ENCODE results near the gene DEFB113.
"Not testable (repeated sequence)": the region's sequence is repeated elsewhere in the genome, so short reads cannot be mapped to it uniquely, and the experiment has no call there.

The DEFB113 gene

GRCh38 chr6:49969605-49970004 is at the start of gene DEFB113:
TSS of gene DEFB113 (minus strand) at chr6:49969625. CDS start at chr6:49969625, 0 bp downstream.
- in situ Hi-C loops (cut with MboI; ENCODE audit: low sequenced_read_pairs) = no loop called here

- in situ Hi-C loops (cut with MboI; ENCODE audit: low sequenced_read_pairs) = no loop called here
These were observed 38.4 kb upstream of the DEFB113 start for GRCh38 chr6:50007819-50008218.

- in situ Hi-C loops (cut with MboI; ENCODE audit: low sequenced_read_pairs) = no loop called here
These were observed 33.7 kb upstream of the DEFB113 start for GRCh38 chr6:50003139-50003538.

- in situ Hi-C loops (cut with MboI; ENCODE audit: low sequenced_read_pairs) = no loop called here
These were observed 25.9 kb upstream of the DEFB113 start for GRCh38 chr6:49995278-49995677.

GRCh38 chr6:49988900-49989299 is 19.5 kb upstream of the DEFB113 start:
- in situ Hi-C loops (cut with MboI; ENCODE audit: low sequenced_read_pairs) = no loop called here

- in situ Hi-C loops (cut with MboI; ENCODE audit: low sequenced_read_pairs) = no loop called here
These were observed 18.3 kb upstream of the DEFB113 start for GRCh38 chr6:49987749-49988148.

GRCh38 chr6:49986551-49986950 is 17.1 kb upstream of the DEFB113 start:
- in situ Hi-C loops (cut with MboI; ENCODE audit: low sequenced_read_pairs) = no loop called here

GRCh38 chr6:49982046-49982445 is 12.6 kb upstream of the DEFB113 start:
- in situ Hi-C loops (cut with MboI; ENCODE audit: low sequenced_read_pairs) = no loop called here

GRCh38 chr6:49980898-49981297 is 11.5 kb upstream of the DEFB113 start:
- in situ Hi-C loops (cut with MboI; ENCODE audit: low sequenced_read_pairs) = no loop called here

- in situ Hi-C loops (cut with MboI; ENCODE audit: low sequenced_read_pairs) = no loop called here
These were observed 10.2 kb upstream of the DEFB113 start for GRCh38 chr6:49979584-49979983.

- in situ Hi-C loops (cut with MboI; ENCODE audit: low sequenced_read_pairs) = no loop called here
These were observed 9.2 kb upstream of the DEFB113 start for GRCh38 chr6:49978332-49979226.

GRCh38 chr6:49966823-49967222 is 2.6 kb downstream of the DEFB113 start:
- in situ Hi-C loops (cut with MboI; ENCODE audit: low sequenced_read_pairs) = no loop called here

GRCh38 chr6:49966334-49966733 is 3.1 kb downstream of the DEFB113 start:
- in situ Hi-C loops (cut with MboI; ENCODE audit: low sequenced_read_pairs) = no loop called here

- in situ Hi-C loops (cut with MboI; ENCODE audit: low sequenced_read_pairs) = no loop called here
These were observed 5.4 kb downstream of the DEFB113 start, which contains the start of gene DEFB114 for GRCh38 chr6:49964064-49964463. TSS of gene DEFB114 (minus strand) at chr6:49964164. CDS start at chr6:49964105, 59 bp downstream.

GRCh38 chr6:49958180-49958579 is 11.2 kb downstream of the DEFB113 start:
- in situ Hi-C loops (cut with MboI; ENCODE audit: low sequenced_read_pairs) = no loop called here

- in situ Hi-C loops (cut with MboI; ENCODE audit: low sequenced_read_pairs) = no loop called here
These were observed 13.6 kb downstream of the DEFB113 start for GRCh38 chr6:49955847-49956246.

- in situ Hi-C loops (cut with MboI; ENCODE audit: low sequenced_read_pairs) = no loop called here
These were observed 17.5 kb downstream of the DEFB113 start for GRCh38 chr6:49951926-49952325.

- in situ Hi-C loops (cut with MboI; ENCODE audit: low sequenced_read_pairs) = no loop called here
These were observed 19.0 kb downstream of the DEFB113 start for GRCh38 chr6:49950415-49950751.

- in situ Hi-C loops (cut with MboI; ENCODE audit: low sequenced_read_pairs) = no loop called here
These were observed 20.4 kb downstream of the DEFB113 start for GRCh38 chr6:49949062-49949461.

- in situ Hi-C loops (cut with MboI; ENCODE audit: low sequenced_read_pairs) = no loop called here
These were observed 22.6 kb downstream of the DEFB113 start for GRCh38 chr6:49946835-49947234.

GRCh38 chr6:49944068-49944467 is 25.4 kb downstream of the DEFB113 start:
- in situ Hi-C loops (cut with MboI; ENCODE audit: low sequenced_read_pairs) = not testable (repeated sequence)

GRCh38 chr6:49939993-49940498 is 29.4 kb downstream of the DEFB113 start:
- in situ Hi-C loops (cut with MboI; ENCODE audit: low sequenced_read_pairs) = no loop called here
